Adipose tissue (tissue), 3 donors: ENCODE results near the gene NOL11. TPM values are rescaled to one million over a fixed set of nuclear protein-coding genes. Genes with fewer than 3 reads are reported as not detected.

Experiments
- polyA plus RNA-seq, 3 donors: library from polyadenylated mRNA; stranded (reverse); fragments of 200-250 nt; gene quantifications; one replicate each; pipeline ENCODE4 v1.2.3, GENCODE V29; 2013
- donor health status: healthy with polysubstance abuse.
- donor health status: Bipolar disorder and iron deficiency.
- donor health status: healthy.

The NOL11 gene
- polyA plus RNA-seq, 3 donors, result 10.4 to 27.8 (median 20.4) TPM

Other genes starting within 250 kb of the NOL11 start
- 10 to 100 TPM; 10.6 to 23.1 (median 18.0) TPM for gene BPTF, start 107.6 kb downstream of the NOL11 start, polyA plus RNA-seq